Kidney (tissue), 14 donors: ENCODE results near the gene RAPGEF5. TPM values are rescaled to one million over a fixed set of nuclear protein-coding genes. Genes with fewer than 3 reads are reported as not detected.

Experiments
- DNase-seq, 5 donors: peaks; one replicate each; pipeline ENCODE4 v3.0.0-alpha.2; 2013 to 2020
- FAIRE-seq: peaks from 2 replicates; lab custom pipeline; 2012; peaks lifted over from hg19 to GRCh38; lab: Jason Lieb, UNC
- H3K27ac ChIP-seq, 2 donors: one replicate each; pipeline ENCODE4 v1.7.0; 2013; ENCODE audit warnings: low read depth in 2 of 2, low read length in 2 of 2, inconsistent platforms in 1 of 2
- H3K27me3 ChIP-seq: one replicate; pipeline ENCODE4 v1.7.1; 2013; ENCODE audit warnings: low read length, inconsistent platforms; ENCODE audit not compliant: control insufficient read depth, insufficient read depth
- H3K36me3 ChIP-seq, 3 donors: one replicate each; pipeline versions ENCODE4 v1.7.0 to v1.7.1; 2013; ENCODE audit warnings: low read length in 3 of 3, control low read depth in 1 of 3, inconsistent platforms in 1 of 3; ENCODE audit not compliant: insufficient read depth in 3 of 3, control insufficient read depth in 2 of 3
- H3K4me1 ChIP-seq, 3 donors: one replicate each; pipeline versions ENCODE4 v1.7.0 to v1.7.1; 2013; ENCODE audit warnings: low read length in 3 of 3, inconsistent platforms in 1 of 3, low read depth in 1 of 3; ENCODE audit not compliant: control insufficient read depth in 2 of 3, insufficient read depth in 2 of 3
- H3K4me3 ChIP-seq, 3 donors: one replicate each; pipeline versions ENCODE4 v1.7.0 to v1.8.1; 2013; ENCODE audit warnings: low read length in 3 of 3, control low read depth in 1 of 3, inconsistent platforms in 1 of 3
- H3K9ac ChIP-seq, 3 donors: one replicate each; pipeline versions ENCODE4 v1.7.0 to v1.7.1; 2013; ENCODE audit warnings: low read length in 3 of 3, control low read depth in 1 of 3, inconsistent platforms in 1 of 3
- H3K9me3 ChIP-seq, 3 donors: one replicate each; pipeline versions ENCODE4 v1.7.0 to v1.7.1; 2013; ENCODE audit warnings: low read length in 3 of 3, control low read depth in 1 of 3, inconsistent platforms in 1 of 3; ENCODE audit not compliant: control insufficient read depth in 2 of 3, insufficient read depth in 1 of 3
- CTCF ChIP-seq: IDR thresholded peaks from 3 replicates; pipeline ENCODE4 v1.5.1; 2012; ENCODE audit warnings: mild to moderate bottlenecking, moderate library complexity, borderline replicate concordance; ENCODE audit not compliant: insufficient read depth; ENCODE audit errors: extremely low read depth
- intact Hi-C: fragments of 100-400 bp; cut with DNase I; formaldehyde crosslinking; loops from one replicate; pipeline ENCODE4 v1.11.1; 2022
- polyA plus RNA-seq: library from polyadenylated mRNA; stranded (reverse); fragments of 350-450 nt; fragmentation: Illumina TruSeq; extraction: RNeasy Lipid Tissue Mini Kit (QIAGEN cat#74804); gene quantifications from one replicate; pipeline ENCODE4 v1.2.3, GENCODE V29; 2014; ENCODE audit warnings: low read depth, low replicate concordance; ENCODE audit not compliant: insufficient read depth
- total RNA-seq: library from RNA; stranded (reverse); fragmentation: NEBNext Ultra II Directional; extraction: Animal tissue kit (Norgen Biotek cat#: 25700); gene quantifications from one replicate; pipeline ENCODE4 v1.2.1, GENCODE V29; 2021
- donor health status: control.
- donor health status: control.
- donor health status: control.
- donor health status: control.
- donor health status: control.
- donor health status: DM: yes; HTN: yes; CAD: no.
- donor health status: Normal renal cell carcinoma (clear cell type).

The RAPGEF5 gene
- total and polyA plus RNA-seq, 2 donors from 2014 or later = 3.9 to 67.8 TPM

DNA sequence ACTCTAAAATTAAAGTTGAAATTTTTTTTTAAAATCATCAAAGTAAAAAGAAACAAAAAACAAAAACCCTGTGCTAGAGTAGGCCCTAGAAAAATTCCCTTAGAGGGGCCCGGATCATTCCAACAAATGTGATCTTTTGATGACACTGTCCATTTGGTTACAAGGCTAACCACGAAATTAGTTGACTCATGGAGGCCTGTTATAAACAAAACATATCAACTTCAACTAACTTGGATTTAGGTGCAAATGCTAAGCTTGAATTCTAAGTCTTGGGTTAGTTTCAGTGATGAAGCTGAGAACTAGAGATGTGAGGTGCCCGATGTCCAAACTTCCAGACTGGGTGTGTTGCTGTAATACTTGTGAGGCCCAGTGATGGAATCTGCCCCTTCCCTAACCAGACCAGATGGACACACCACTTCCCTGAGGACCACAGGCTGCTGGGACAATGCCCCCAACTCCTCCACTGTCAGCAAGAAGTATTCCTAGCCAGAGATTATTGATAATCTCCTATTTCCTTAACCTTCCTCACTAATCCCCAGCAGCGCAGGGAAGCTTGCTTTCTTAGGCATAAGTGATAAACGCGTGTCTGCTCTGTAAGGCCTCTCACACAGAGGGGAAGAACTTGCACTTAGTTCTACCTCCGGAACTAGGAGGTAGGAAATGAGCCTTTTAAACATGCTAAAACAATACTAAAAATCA lies 108.7 kb downstream of the RAPGEF5 start:
- TF ChIP-seq CTCF = no peak
- FAIRE-seq (no peak), DNase-seq (no peak)
- no peaks in the 10 kb centered on the region for H3K36me3 ChIP-seq
- H3K27me3 ChIP-seq = no peaks in the 10 kb centered on the region
- no peak overlapping the region for H3K9ac ChIP-seq
- no peak overlapping the region for H3K27ac ChIP-seq
- intact Hi-C loops = no loop called here
- peaks cover 0 to 8% (median 0%) of the 10 kb centered on the region in 3 donors for H3K9me3 ChIP-seq
- H3K4me1 ChIP-seq = peaks cover 0 to 4% (median 0%) of the 10 kb centered on the region in 3 donors
- H3K4me3 ChIP-seq = no peak overlapping the region

DNA sequence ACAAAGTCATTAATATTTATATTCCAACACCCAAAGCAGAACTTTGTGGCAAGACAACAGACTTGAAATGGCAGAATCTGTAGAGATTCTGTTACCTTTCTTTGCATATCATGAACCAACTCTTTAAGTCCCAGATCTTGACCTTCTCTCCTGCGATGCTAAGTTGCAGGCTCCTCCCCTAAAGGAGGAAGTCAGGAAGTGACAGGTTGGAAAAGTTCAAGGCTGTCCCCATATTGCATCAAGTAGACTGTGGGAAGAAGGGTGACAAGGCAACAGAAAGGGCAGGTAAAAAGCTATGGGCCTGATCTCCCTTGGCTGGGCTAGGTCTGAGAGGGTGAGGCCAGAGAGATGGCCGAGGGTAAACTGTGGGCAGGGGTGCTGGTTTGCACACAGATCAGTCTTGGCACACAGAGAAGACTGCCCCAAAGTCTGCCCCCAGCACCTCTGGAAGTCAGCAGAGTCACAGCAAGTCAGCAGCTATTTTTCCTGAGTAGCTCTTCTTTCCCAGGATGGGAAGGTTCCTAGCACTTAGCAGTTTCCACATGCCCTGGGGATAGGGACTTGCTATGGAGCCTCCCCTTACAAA lies 115.1 kb downstream of the RAPGEF5 start:
- no peak for TF ChIP-seq CTCF
- H3K27me3 ChIP-seq = no peaks in the 10 kb centered on the region
- H3K27ac ChIP-seq = no peak overlapping the region
- H3K4me3 ChIP-seq = no peak overlapping the region
- intact Hi-C loops = no loop called here
- no peak overlapping the region for H3K9ac ChIP-seq
- no peaks in the 10 kb centered on the region for H3K4me1 ChIP-seq
- H3K36me3 ChIP-seq = no peaks in the 10 kb centered on the region
- no peak for FAIRE-seq
- H3K9me3 ChIP-seq = peaks cover 0 to 8% (median 0%) of the 10 kb centered on the region in 3 donors
- DNase-seq = no peak

GRCh38 chr7:22240904-22241571 lies 115.9 kb downstream of the RAPGEF5 start:
- FAIRE-seq = no peak
- intact Hi-C loops = no loop called here

More at GRCh38 chr7:22240904-22241571, 115.9 kb downstream of the RAPGEF5 start:
- Histone ChIP-seq H3K4me3 (no peak overlapping the region), H3K4me1 (no peaks in the 10 kb centered on the region), H3K36me3 (no peaks in the 10 kb centered on the region), H3K27ac (no peak overlapping the region), H3K9me3 (peaks cover 0 to 5% (median 0%) of the 10 kb centered on the region in 3 donors), H3K9ac (no peak overlapping the region), H3K27me3 (no peaks in the 10 kb centered on the region)
- TF ChIP-seq CTCF = no peak
- DNase-seq = no peak
